ENCODE results near the gene KDM4F.

The KDM4F gene

DNA sequence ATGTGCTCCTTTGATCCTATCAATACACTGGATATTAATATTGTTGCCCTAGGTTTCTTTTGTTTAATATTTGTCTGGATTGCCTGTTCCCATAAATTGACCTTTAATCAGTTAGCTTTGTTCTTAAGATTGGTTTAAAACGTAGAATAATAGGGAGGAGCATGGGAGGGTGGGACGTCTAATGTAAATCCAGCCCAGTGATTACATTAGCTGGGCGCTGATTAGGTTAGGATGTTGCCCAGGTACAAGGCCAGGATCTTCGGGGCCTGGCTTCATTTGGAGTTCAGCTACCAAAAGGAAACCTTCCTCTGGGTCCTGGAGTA, 17.5 kb downstream of the KDM4F start, which contains the start of gene SRSF8:
Gene SRSF8 (plus strand): TSS at position 204 of the 323 bp plus-strand sequence. CDS start 308 bp downstream, outside the sequence.
- no peak for DNase-seq

- DNase-seq = peak; percentile 53 to 80
These were observed 18.0 kb downstream of the KDM4F start for GRCh38 chr11:95067039-95067840.

- DNase-seq = peak in 1 of 2 experiments; percentile 84
These were observed 18.6 kb downstream of the KDM4F start for GRCh38 chr11:95067841-95068219.

DNA sequence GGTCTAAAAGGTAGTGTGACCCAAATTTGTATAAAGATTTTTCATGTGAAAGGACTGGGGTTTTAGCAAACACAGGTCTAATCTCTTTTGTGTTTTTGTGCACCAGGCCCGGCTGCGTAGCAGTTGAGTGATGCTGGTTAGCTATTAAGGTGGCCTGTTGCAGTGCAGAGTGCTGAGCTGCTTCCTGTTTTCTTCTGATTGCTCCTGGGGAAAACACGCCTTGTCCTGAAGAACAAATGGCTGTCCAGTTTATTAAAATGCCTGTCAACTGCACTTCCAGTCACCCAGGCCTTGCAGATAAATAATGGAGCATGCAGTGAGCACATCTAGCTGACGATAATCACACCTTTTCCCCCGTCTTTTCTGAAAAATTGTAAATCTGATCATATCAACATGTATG, 19.3 kb downstream of the KDM4F start:
- peak; percentile 92 for DNase-seq

DNA sequence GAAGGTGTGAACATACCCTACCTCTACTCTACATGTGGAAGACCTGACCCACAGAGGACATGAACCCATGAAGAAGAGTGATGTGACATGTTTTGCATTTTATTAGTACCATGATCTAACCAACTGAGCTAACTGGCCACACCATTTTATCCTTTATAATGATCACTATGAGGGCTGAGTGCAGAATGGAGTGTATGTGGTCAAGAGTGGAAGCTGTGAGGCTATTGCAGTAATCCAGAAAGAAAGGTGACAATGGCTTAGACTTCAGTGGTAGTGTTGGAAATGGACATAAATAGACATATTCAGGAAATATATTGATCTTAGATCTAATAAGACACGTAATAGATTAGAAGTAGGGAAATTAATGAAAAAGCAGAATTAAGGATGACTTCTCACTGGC, 21.2 kb downstream of the KDM4F start:
- no peak for DNase-seq

- DNase-seq = no peak
These were observed 23.7 kb downstream of the KDM4F start for GRCh38 chr11:95072948-95073347.

GRCh38 chr11:95074792-95075563, 25.8 kb downstream of the KDM4F start:
- peak in 1 of 2 experiments; percentile 13 for DNase-seq

GRCh38 chr11:95076416-95076815, 27.2 kb downstream of the KDM4F start:
- no peak for DNase-seq

- DNase-seq = no peak
These were observed 27.8 kb downstream of the KDM4F start for GRCh38 chr11:95076981-95077380.

- DNase-seq = no peak
These were observed 29.3 kb downstream of the KDM4F start for GRCh38 chr11:95078526-95078925.

DNA sequence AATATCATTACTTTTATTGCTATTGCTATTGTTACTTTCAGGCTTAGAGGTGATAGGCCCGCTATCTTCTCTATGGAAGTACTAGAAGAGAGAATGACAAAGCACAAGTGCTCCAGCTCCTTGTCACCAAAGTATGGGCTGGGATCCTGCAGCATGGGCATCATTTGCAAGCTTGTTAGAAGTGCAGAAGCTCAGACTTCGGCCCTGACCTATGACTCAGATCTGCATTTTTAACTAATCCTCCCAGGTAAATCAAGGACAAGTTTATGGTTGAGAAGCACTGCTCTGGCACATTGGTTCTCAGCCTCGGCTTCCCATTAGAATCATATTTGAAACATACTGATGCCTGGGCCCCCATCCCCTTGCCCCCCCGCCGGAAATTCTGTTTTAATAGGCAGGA, 31.8 kb downstream of the KDM4F start:
- no peak for DNase-seq

DNA sequence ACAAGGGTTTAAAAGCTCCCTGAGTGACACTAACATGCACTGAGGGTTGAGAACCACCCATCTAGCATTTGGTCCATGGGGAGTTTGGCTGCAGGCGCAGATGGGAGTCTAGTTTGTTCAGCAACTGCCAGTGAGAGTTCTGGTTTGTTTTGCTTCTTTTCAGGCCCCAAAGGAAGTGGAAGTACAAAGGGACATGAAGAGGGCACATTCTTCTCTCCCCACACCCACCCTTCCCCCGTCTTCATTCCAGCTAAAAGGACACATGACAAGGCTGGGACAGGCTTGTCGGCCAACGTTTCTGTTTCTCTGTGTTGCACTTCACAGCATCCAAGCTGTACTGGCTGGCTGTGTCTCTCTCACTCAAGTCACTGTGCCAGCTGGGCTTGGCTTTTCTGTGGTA, 32.2 kb downstream of the KDM4F start:
- DNase-seq = no peak

GRCh38 chr11:95082576-95083001, 33.4 kb downstream of the KDM4F start:
- no peak for DNase-seq

GRCh38 chr11:95084509-95084908, 35.3 kb downstream of the KDM4F start:
- no peak for DNase-seq

DNA sequence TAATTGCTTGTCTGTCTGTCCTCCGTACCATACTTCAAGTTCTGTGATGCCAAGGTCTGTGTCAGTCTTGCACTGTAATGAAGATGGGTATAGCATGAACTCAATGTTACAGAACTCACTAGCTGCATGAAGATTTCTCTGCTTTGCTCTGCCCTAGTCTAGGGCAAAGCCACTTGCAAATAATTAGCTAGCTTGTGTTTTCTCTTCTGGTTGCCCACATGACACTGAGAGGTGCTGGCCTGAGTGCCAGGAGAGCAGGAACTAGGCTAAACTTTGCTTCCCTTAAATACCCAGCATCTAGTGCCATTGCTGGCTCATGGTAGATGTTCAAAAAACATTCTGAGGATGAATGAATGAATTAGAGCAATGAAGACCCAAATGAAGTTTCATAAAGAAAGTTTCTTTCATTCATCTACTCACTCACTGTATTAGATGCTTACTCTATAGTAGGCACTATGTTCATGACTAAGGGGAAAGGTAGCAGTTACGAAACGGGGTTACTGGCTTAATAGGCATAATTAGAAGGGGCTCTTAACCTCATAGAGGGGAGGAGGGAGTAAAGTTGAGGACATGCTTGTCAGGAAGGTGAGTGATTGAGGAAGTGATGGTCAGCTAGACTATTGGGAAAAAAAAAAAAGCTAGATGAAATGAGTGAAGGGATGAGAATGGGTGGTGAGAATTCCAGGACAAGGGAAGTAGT, 36.0 kb downstream of the KDM4F start:
- DNase-seq = no peak

DNA sequence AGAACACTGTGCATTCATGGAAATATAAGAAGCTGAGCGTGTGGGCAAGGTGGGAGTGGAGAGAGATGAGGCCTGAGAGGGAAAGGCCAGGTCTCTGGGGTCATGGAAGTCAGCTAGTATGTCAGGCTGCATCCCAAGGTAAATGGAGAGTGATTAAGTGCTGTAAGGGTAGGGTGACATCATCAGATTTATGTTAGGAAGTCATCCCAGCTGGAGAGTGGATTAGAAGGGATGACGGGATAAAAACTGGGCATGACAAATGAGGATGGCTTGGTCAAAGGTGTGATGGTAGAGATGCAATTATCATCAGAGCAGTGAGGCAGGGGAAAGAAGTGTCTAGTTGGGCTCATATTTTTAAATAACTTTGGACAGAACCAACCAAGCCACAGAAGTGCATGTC, 36.9 kb downstream of the KDM4F start:
- no peak for DNase-seq

DNA sequence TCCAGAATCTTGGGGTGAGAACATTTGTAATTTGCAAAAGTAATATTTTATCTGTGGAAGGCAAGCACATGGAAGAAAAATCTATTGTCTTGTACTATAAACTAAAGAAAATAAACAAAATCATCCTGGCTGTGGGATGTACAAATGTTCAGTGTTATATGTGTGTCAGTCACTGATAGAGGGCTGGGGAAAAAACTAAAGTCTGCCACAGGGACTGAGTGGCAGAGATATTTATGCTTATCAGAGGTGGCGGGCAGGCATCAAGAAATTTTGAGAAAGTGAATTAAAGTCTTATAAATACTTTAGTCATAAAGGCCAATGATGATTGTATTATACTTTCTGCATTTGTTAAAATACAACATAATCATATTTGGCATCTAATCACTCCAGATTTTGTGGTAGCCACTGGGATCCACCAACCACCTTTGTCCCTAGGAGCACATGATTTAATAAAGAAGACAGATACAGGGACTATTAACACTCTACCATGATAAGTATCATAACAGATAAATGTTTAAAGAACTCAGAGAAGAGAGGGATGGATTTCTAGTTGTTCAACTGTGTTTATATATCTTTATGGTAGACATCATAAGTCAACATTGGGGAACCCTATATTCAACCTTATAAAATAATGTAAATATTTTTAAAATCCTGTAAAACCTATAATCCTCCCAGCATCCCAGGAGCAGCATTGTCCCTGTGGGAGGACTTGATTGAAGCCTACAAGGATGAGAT, 37.8 kb downstream of the KDM4F start:
- DNase-seq = no peak

- no peak for DNase-seq
These were observed 39.9 kb downstream of the KDM4F start for GRCh38 chr11:95088946-95089619.

DNA sequence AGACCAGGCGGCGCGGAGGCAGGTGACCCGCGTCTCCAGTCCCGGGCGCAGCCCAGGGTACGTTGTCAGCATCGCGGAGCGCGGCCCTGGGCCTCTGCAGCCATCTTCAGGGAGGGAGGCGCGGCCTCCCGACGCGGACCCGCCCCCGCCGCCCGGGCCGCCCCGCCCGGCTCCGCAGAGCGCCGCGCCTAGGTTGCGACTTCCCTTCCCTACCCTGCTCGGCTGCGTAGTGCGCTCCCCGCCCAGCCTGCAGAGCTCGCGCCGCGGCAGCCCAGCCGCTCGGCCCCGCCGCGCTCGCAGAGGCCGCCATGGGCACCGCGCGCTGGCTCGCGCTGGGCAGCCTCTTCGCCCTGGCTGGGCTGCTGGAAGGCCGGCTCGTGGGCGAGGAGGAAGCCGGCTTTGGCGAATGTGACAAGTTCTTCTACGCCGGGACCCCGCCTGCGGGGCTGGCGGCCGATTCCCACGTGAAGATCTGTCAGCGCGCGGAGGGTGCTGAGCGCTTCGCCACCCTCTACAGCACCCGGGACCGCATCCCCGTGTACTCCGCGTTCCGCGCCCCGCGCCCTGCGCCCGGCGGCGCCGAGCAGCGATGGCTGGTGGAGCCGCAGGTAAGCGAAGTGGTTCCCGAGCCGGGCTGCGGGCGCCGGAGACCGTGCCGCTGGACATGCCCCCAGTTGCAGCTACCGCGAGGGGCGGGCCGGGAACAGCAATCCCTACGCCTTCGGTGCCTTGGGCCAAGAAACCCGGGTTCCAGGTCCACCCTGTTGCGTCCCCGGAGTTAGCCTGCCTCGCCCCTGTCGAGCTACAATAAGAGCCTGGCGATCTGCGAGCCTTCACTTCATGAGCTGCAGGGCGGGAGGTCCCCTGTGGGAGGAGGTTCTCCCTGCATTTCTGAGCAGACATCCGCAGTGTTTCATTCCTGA, 40.7 kb downstream of the KDM4F start, which contains the start of gene ENDOD1:
Gene ENDOD1 (plus strand): TSS at position 227 of the 923 bp plus-strand sequence. CDS start 82 bp downstream, at position 309.
- peak; percentile 52 to 85 for DNase-seq

DNA sequence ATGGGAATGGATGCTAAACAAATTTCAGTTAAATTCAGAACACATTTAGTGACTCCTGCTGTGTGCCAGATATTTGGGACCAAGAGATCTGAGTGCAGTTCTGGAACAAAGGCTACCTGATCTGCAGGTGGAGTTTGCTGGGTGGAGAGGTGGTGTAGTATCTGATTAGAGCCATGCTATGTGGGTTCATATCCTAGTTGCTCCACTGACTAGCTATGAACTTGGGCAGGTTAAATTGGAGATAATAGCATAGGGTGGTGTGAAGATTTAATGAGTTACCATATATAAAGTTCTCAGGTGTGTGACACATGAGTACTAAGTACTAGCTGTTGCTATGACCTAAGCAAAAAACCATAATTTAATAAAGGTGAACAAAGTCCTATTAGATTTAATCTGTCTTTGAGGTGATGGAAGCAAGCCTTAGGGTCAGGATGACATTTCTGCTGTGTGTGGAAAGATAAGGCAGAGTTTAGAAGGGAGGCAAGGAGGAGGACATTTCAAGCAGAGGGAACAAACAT, 42.5 kb downstream of the KDM4F start:
- no peak for DNase-seq

All from NCI-H446 (cell line).